ENCODE measurements around the gene RFTN2. TPM values are rescaled to one million over a fixed set of nuclear protein-coding genes. Genes with fewer than 3 reads are reported as not detected.

RFTN2 gene
- total and polyA plus RNA-seq, 2 donors (not counting 3 experiments of a cell fraction or from before 2014, with no cell fraction given), result 5.0 to 8.0 TPM

DNA sequence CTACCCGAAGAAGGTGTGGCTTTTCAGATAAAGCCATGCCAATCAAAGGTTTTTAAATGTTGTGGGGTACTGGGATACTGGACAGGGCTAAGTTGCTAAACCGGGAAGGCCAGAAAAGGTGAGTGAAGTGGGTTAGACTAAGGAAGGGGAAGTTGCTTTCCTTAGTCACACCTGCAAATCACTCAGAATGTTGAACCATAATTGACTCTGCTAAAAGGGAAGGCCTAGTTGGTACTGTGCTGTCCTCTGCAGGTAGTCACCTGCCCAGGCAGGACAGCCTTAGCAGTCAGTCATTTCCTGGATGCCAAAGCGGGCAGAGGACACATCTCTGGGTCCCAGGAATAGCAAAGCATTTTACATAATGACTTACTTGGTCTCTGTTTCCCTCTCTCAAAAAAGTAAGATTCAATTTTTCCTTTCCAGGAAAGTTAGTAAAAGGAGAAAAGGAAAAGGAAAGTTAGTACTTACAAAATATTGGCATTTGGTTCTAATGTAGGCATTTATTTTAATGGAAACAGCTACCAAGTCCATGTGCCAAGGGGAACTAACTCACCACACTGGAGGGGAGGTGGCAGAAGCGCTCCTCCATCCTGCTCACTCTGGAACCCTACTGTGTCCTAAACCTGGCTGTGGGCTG is 60.3 kb downstream of the RFTN2 start:
- intact Hi-C loops (cut with micrococcal nuclease), result no loop called here
- Histone ChIP-seq H3K79me2 (ENCODE audit: control insufficient read depth, insufficient read depth, low read length) (no peaks in the 10 kb centered on the region), H4K20me1 (replicated peaks; ENCODE audit: control insufficient read depth, extremely low read depth, insufficient read depth, low read length) (no peaks in the 10 kb centered on the region), H3K9me3 (replicated peaks; ENCODE audit: control insufficient read depth, insufficient read depth, low read length) (no peaks in the 10 kb centered on the region), H3K9me1 (replicated peaks; ENCODE audit: control insufficient read depth, extremely low read depth, insufficient read depth, low read length) (no peaks in the 10 kb centered on the region), H3K27ac (ENCODE audit: insufficient read depth, low read depth, low read length) (no peak overlapping the region), H2AFZ (ENCODE audit: low read depth, low read length) (no peak overlapping the region), H3K36me3 (ENCODE audit: control insufficient read depth in 2 of 2, extremely low read depth in 1 of 2, insufficient read depth in 2 of 2, low read length in 2 of 2) (peaks cover 0 to 7% of the 10 kb centered on the region in 2 experiments), H3K4me3 (replicated peaks in 1 of 3; ENCODE audit: insufficient read depth in 1 of 3, low read depth in 1 of 3, low read length in 3 of 3) (no peak overlapping the region), H3K9ac (replicated peaks; ENCODE audit: extremely low read depth, insufficient read depth, low read length) (no peak overlapping the region), H3K4me1 (ENCODE audit: control insufficient read depth, extremely low read depth, insufficient read depth, low read length) (peaks cover 5% of the 10 kb centered on the region), H3K4me2 (ENCODE audit: insufficient read depth, low read length) (no peak overlapping the region), H3K27me3 (ENCODE audit: control insufficient read depth in 2 of 2, insufficient read depth in 2 of 2, low read length in 2 of 2) (no peaks in the 10 kb centered on the region)
- POLR2A ChIA-PET, result no interaction called here
- CTCF ChIA-PET, result interaction anchor here (1.4 kb wide), 1 partner anchor 163 kb away, joined by 3 read pairs; no protein-coding TSS in a partner anchor
- DNase-seq (ENCODE audit: low read depth, low spot score), result no peak
- TF ChIP-seq, protein P1, sequence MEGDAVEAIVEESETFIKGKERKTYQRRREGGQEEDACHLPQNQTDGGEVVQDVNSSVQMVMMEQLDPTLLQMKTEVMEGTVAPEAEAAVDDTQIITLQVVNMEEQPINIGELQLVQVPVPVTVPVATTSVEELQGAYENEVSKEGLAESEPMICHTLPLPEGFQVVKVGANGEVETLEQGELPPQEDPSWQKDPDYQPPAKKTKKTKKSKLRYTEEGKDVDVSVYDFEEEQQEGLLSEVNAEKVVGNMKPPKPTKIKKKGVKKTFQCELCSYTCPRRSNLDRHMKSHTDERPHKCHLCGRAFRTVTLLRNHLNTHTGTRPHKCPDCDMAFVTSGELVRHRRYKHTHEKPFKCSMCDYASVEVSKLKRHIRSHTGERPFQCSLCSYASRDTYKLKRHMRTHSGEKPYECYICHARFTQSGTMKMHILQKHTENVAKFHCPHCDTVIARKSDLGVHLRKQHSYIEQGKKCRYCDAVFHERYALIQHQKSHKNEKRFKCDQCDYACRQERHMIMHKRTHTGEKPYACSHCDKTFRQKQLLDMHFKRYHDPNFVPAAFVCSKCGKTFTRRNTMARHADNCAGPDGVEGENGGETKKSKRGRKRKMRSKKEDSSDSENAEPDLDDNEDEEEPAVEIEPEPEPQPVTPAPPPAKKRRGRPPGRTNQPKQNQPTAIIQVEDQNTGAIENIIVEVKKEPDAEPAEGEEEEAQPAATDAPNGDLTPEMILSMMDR (IDR thresholded peaks at IDR 0.05; ENCODE audit: extremely low read depth in 1 of 2, insufficient read depth in 1 of 2, low read depth in 1 of 2, low read length in 2 of 2), result no peak
- TF ChIP-seq POLR2A (IDR thresholded peaks at IDR 0.05; ENCODE audit: low read depth, low read length) (no peak), POLR2AphosphoS5 (IDR thresholded peaks at IDR 0.05; ENCODE audit: insufficient read depth, low read depth, low read length) (no peak), GATA2 (IDR thresholded peaks at IDR 0.05; ENCODE audit: insufficient read depth, insufficient read length, low read depth, low read length) (no peak), EZH2 (IDR thresholded peaks at IDR 0.05; ENCODE audit: borderline replicate concordance, low read depth, low read length, severe bottlenecking) (no peak), MAX (IDR thresholded peaks at IDR 0.05; ENCODE audit: insufficient read depth, insufficient read length) (no peak), JUN (IDR thresholded peaks at IDR 0.05; ENCODE audit: borderline replicate concordance, insufficient read depth, insufficient read length, low read depth) (no peak), FOS (IDR thresholded peaks at IDR 0.05; ENCODE audit: borderline replicate concordance, insufficient read depth, low read length) (no peak), MYC (IDR thresholded peaks at IDR 0.05; ENCODE audit: low read depth, low read length) (no peak)
- dilution Hi-C loops (cut with MboI; ENCODE audit: extremely low pct_ligation_motif_present, low sequenced_read_pairs), result no loop called here
- BruUV-seq (replicated peaks), result no TSS peak
- FAIRE-seq, result no peak

Measured in endothelial cell of umbilical vein (primary cell).